ENCODE measurements around the gene SHISA9. TPM values are rescaled to one million over a fixed set of nuclear protein-coding genes. Genes with fewer than 3 reads are reported as not detected.

Gene SHISA9
- total RNA-seq, 1 experiment from 2014 or later: not detected

- H3K36me3 ChIP-seq (ENCODE audit: low read depth, low read length): no peaks in the 10 kb centered on the region
- no peak overlapping the region for H3K4me2 ChIP-seq (ENCODE audit: low read length)
- ChIA-PET POLR2A (ENCODE audit: unreplicated experiment) (no interaction called here), CTCF (no interaction called here)
- BruUV-seq (replicated peaks): no TSS peak
- no peaks in the 10 kb centered on the region for H4K20me1 ChIP-seq (ENCODE audit: low read length)
- no peak overlapping the region for H2AFZ ChIP-seq (ENCODE audit: low read length)
- DNase-seq (no peak), ATAC-seq (no peak)
- no peaks in the 10 kb centered on the region for H3F3A ChIP-seq (ENCODE audit: low read length, unreplicated experiment)
- peaks cover 5% of the 10 kb centered on the region; the same call in 1 of the 2 replicates for H3K27me3 ChIP-seq (ENCODE audit: low read length)
- intact Hi-C loops (cut with micrococcal nuclease): no loop called here
- no peak overlapping the region for H3K27ac ChIP-seq (ENCODE audit: low read length)
- no peaks in the 10 kb centered on the region for H3K79me2 ChIP-seq (ENCODE audit: low read length)
- H3K9ac ChIP-seq (ENCODE audit: low read length): no peak overlapping the region
- no peaks in the 10 kb centered on the region for H3K9me3 ChIP-seq (ENCODE audit: low read length)
- no peak for TF ChIP-seq CTCF (conservative IDR thresholded peaks at IDR 0.05; ENCODE audit: low read depth, low read length)
- no peak for TF ChIP-seq EZH2phosphoT487 (IDR thresholded peaks at IDR 0.05; ENCODE audit: borderline replicate concordance, low read length)
- TF ChIP-seq EZH2 (IDR thresholded peaks at IDR 0.05; ENCODE audit: low read length, unreplicated experiment): no peak
- H3K4me1 ChIP-seq (ENCODE audit: insufficient read depth, low read length): no peaks in the 10 kb centered on the region
- H3K9me2 ChIP-seq (replicated peaks; ENCODE audit: low read length): no peaks in the 10 kb centered on the region
- no peak overlapping the region for H3K4me3 ChIP-seq (ENCODE audit: low read length)
Measured at GRCh38 chr16:13063457-13063856, 162.1 kb downstream of the SHISA9 start.

- Histone ChIP-seq H3K27ac (ENCODE audit: low read length) (no peak overlapping the region), H3K36me3 (ENCODE audit: low read depth, low read length) (no peaks in the 10 kb centered on the region), H3F3A (ENCODE audit: low read length, unreplicated experiment) (no peaks in the 10 kb centered on the region), H3K4me1 (ENCODE audit: insufficient read depth, low read length) (no peaks in the 10 kb centered on the region), H3K4me3 (ENCODE audit: low read length) (no peak overlapping the region), H3K79me2 (ENCODE audit: low read length) (no peaks in the 10 kb centered on the region), H3K9me2 (replicated peaks; ENCODE audit: low read length) (no peaks in the 10 kb centered on the region), H4K20me1 (ENCODE audit: low read length) (no peaks in the 10 kb centered on the region), H3K9ac (ENCODE audit: low read length) (no peak overlapping the region), H2AFZ (ENCODE audit: low read length) (no peak overlapping the region), H3K27me3 (ENCODE audit: low read length) (peaks cover 4% of the 10 kb centered on the region; the same call in 1 of the 2 replicates), H3K4me2 (ENCODE audit: low read length) (no peak overlapping the region), H3K9me3 (ENCODE audit: low read length) (no peaks in the 10 kb centered on the region)
- ChIA-PET CTCF (no interaction called here), POLR2A (ENCODE audit: unreplicated experiment) (no interaction called here)
- TF ChIP-seq EZH2 (IDR thresholded peaks at IDR 0.05; ENCODE audit: low read length, unreplicated experiment) (no peak), CTCF (conservative IDR thresholded peaks at IDR 0.05; ENCODE audit: low read depth, low read length) (no peak), EZH2phosphoT487 (IDR thresholded peaks at IDR 0.05; ENCODE audit: borderline replicate concordance, low read length) (no peak)
- DNase-seq (no peak), ATAC-seq (no peak)
- intact Hi-C loops (cut with micrococcal nuclease): no loop called here
- BruUV-seq (replicated peaks): no TSS peak
Measured at GRCh38 chr16:13064821-13065220, 163.4 kb downstream of the SHISA9 start.

GRCh38 chr16:13067648-13068047 is 166.2 kb downstream of the SHISA9 start:
- H3K9ac ChIP-seq (ENCODE audit: low read length): no peak overlapping the region
- DNase-seq (no peak), ATAC-seq (no peak)
- ChIA-PET CTCF (no interaction called here), POLR2A (ENCODE audit: unreplicated experiment) (no interaction called here)
- H3K36me3 ChIP-seq (ENCODE audit: low read depth, low read length): no peaks in the 10 kb centered on the region
- H3K27me3 ChIP-seq (ENCODE audit: low read length): no peaks in the 10 kb centered on the region
- intact Hi-C loops (cut with micrococcal nuclease): no loop called here
- no peaks in the 10 kb centered on the region for H3K9me2 ChIP-seq (replicated peaks; ENCODE audit: low read length)
- no peak overlapping the region for H3K4me2 ChIP-seq (ENCODE audit: low read length)
- H4K20me1 ChIP-seq (ENCODE audit: low read length): no peaks in the 10 kb centered on the region
- no peaks in the 10 kb centered on the region for H3K9me3 ChIP-seq (ENCODE audit: low read length)
- no peak overlapping the region for H3K27ac ChIP-seq (ENCODE audit: low read length)
- H3K4me1 ChIP-seq (ENCODE audit: insufficient read depth, low read length): no peaks in the 10 kb centered on the region
- no peak overlapping the region for H3K4me3 ChIP-seq (ENCODE audit: low read length)
- no TSS peak for BruUV-seq (replicated peaks)
- no peaks in the 10 kb centered on the region for H3F3A ChIP-seq (ENCODE audit: low read length, unreplicated experiment)
- no peak for TF ChIP-seq CTCF (conservative IDR thresholded peaks at IDR 0.05; ENCODE audit: low read depth, low read length)
- H2AFZ ChIP-seq (ENCODE audit: low read length): no peak overlapping the region
- no peaks in the 10 kb centered on the region for H3K79me2 ChIP-seq (ENCODE audit: low read length)
